Measurements from ENCODE around the gene TMEM179.

The TMEM179 gene

DNA sequence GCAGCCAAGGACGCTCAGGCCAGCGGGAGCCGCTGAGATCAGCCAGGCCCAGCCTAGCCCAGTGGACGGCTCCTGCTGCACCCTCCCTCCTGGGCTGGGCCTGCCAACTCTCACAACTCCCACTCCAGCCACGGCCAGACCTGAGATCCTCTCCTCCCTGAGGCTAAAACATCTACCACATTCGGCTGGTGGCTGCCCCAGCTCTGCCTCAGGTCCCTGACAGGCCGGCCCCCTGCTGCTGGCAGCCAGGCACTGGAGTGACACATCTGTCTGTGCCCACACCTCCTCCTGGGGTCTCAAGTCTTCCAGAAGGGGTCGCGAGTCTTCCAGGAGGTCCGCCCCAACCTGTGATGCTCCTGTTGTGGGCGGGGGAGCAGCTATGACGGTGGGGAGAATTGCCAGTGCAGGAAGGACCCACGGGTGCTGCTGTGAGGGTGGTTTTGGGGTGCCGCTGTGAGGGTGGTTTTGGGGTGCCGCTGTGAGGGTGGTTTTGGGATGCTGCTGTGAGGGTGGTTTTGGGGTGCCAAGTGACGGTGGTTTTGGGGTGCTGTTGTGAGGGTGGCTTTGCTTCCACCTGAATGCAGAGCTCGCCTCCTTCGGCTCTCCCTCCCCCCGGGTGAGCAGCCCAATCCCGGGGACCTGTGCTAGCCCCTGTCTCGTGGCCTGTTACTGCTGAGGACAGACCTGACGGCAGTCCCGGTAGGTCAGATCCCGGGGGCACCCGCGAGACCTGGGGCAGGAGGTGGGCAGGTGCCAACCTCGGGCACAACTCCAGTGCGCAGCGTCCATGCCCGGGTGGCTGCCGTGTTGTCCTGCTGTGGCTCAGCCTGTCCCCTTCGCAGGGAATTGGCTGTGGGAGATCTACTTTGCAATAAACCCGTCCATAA is 52.5 kb downstream of the TMEM179 start:
- DNase-seq (ENCODE audit: low read depth): no peak
- TF ChIP-seq, protein P1, sequence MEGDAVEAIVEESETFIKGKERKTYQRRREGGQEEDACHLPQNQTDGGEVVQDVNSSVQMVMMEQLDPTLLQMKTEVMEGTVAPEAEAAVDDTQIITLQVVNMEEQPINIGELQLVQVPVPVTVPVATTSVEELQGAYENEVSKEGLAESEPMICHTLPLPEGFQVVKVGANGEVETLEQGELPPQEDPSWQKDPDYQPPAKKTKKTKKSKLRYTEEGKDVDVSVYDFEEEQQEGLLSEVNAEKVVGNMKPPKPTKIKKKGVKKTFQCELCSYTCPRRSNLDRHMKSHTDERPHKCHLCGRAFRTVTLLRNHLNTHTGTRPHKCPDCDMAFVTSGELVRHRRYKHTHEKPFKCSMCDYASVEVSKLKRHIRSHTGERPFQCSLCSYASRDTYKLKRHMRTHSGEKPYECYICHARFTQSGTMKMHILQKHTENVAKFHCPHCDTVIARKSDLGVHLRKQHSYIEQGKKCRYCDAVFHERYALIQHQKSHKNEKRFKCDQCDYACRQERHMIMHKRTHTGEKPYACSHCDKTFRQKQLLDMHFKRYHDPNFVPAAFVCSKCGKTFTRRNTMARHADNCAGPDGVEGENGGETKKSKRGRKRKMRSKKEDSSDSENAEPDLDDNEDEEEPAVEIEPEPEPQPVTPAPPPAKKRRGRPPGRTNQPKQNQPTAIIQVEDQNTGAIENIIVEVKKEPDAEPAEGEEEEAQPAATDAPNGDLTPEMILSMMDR (IDR thresholded peaks at IDR 0.05; ENCODE audit: low read length, missing control alignments): no peak
- no peak overlapping the region for H3K4me3 ChIP-seq (replicated peaks; ENCODE audit: low read depth, low read length)

DNA sequence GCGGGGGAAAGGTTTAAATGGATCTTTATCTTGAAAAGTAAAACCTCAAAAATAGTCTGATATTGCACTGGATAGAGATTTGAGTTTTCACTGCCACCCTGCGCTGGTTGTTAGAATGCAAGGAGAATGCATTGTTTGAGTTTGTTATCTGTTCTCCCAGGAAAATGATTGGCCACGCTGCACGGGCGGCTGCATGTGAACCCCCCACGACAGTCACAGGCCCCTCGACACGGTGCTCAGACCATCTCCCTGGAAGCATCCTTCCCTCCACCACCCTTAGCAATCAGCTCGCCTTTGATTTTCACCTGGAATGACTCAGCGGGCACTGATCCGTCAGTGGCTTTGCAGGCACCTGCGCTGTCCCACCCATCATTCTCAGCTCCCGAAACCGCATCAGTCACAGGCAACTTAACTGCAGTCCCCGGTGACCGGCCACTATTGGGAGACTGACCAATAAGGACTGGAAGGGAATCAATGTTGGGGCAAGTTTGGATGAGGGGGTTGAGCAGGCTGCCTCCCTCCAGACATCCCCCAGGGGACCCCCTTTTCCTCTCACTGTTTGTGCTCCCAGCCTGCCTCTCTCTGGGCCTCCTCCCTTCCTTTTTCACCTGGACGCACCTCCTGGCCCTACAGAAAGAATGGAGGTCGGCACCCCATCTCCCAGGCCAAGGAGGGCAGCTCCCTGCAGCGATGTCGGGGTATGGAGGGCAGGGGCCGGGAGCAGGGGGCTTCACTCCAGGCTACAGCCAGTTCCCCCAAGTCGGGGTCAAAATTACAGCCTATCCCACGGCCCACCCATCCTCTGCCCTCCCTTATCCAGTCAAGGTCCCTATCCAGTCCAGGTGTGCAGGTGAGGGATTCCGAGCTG is 53.5 kb downstream of the TMEM179 start:
- H3K4me3 ChIP-seq (replicated peaks; ENCODE audit: low read depth, low read length): no peak overlapping the region
- TF ChIP-seq, protein P1 (IDR thresholded peaks at IDR 0.05; ENCODE audit: low read length, missing control alignments): no peak
- DNase-seq (ENCODE audit: low read depth): no peak

DNA sequence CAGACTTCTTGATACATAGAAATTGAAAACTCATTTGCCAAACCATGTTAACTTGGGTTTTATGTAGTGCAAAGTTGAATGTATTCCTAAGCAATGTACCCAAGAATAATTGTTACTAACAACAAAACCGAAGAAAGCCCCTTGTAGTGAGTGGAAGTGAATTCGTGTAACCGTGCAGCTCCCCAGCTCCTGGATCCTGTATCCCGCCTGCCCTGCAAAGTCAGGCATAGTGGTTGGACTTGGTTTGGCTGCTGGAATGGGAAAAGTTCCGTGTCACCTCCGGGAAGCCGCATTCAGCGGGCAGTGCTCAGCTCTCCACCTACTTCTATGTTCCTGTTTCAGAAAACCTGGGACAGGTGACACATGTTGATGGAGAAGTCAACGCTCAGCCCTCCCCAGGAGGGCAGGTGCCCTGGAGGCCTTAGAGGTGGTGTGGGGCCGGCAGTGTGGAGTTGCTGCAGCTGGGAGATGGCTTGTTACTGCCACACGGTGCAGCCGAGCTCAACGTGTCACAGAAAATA is 54.2 kb downstream of the TMEM179 start:
- no peak overlapping the region for H3K4me3 ChIP-seq (replicated peaks; ENCODE audit: low read depth, low read length)
- DNase-seq (ENCODE audit: low read depth): no peak
- TF ChIP-seq, protein P1 (IDR thresholded peaks at IDR 0.05; ENCODE audit: low read length, missing control alignments): no peak

DNA sequence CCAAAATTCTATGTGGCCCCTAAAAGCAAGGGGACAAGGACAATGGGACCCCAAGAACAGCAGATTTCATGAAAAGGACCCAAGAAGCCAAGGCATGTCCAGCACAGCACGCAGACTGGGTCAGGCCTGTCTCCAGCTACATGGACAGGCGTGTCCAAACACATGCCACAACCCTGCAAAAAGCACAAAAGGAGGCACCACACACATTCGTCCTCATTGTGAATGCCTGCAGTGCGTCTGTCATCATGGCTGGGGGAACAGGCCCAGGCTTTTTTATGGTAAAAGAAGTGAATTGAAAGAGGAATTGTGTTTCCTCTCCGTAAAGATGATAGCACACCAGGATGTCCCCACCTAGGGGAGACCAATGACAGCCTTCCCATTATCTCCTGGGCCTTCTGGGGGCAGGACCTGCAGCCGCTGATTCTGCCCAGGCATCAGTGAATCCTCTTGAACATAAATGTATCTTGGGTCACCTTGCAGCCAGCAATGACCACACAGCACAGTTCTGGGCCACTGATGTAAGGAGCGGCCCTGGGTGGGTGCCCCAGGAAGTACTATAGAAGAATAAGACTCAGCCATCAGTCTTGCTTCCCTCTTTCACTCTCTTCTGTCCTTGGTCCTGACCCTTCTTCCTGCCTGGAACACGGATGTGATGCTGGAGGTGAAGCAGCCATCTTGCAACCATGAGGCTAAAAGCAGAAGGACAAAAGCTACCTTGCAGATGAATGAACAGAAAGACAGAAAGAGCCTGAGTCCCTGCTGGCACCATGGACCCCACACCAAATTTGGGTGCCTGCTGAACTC is 54.8 kb downstream of the TMEM179 start:
- TF ChIP-seq, protein P1 (IDR thresholded peaks at IDR 0.05; ENCODE audit: low read length, missing control alignments): no peak
- DNase-seq (ENCODE audit: low read depth): no peak
- H3K4me3 ChIP-seq (replicated peaks; ENCODE audit: low read depth, low read length): no peak overlapping the region

DNA sequence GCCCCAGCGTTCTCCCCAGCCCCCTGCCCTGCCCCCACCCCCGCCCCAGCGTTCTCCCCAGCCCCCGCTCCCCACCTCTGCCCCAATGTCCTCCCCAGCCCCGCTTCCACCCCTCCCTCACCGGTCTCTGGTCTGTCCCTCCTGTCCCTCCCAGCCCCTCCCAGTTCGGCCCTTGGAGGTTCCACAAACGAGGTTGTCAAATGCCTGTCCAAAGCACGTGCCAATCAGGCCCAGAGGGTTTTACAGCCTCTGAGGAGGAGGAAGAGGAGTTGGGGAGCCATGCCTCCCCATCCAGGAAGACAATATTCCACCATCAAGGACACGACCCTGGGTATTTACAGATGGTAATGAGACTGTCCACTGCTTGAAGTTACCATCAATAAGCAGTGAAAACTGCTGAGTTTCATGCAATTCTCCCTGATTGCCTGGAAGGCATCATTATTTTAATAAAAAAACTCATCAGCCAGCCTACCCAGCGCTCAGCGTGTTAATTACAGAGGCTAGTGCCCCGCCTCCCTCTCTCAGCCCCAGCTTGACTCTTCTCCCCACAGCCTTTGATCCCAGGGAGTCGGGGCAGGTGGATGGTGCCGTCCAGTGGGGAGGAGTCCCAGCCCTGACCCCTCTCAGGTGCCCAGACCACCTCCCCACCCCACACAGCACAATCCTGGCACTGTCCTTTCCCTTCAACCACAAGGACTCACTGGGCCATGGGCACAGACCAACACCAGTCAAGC is 55.6 kb downstream of the TMEM179 start:
- no peak for DNase-seq (ENCODE audit: low read depth)
- TF ChIP-seq, protein P1 (IDR thresholded peaks at IDR 0.05; ENCODE audit: low read length, missing control alignments): no peak
- no peak overlapping the region for H3K4me3 ChIP-seq (replicated peaks; ENCODE audit: low read depth, low read length)
